Islet precursor cell (in vitro differentiated cells): Measurements from ENCODE around the gene FGF10.

Experiments
- DNase-seq: peaks from one replicate; pipeline ENCODE4 v3.0.0-alpha.2; 2018

FGF10 gene

GRCh38 chr5:44345871-44346270, 43.3 kb downstream of the FGF10 start:
- DNase-seq, result no peak

- no peak for DNase-seq
Measured at GRCh38 chr5:44336708-44337107, 52.5 kb downstream of the FGF10 start.

GRCh38 chr5:44334622-44335021, 54.6 kb downstream of the FGF10 start:
- DNase-seq, result no peak

GRCh38 chr5:44332285-44332971, 56.8 kb downstream of the FGF10 start:
- no peak for DNase-seq

- no peak for DNase-seq
Measured at GRCh38 chr5:44331471-44332050, 57.7 kb downstream of the FGF10 start.

- DNase-seq, result no peak
Measured at GRCh38 chr5:44329716-44330115, 59.5 kb downstream of the FGF10 start.

- no peak for DNase-seq
Measured at GRCh38 chr5:44321144-44321725, 68.0 kb downstream of the FGF10 start.

- DNase-seq, result no peak
Measured at GRCh38 chr5:44320188-44320587, 69.0 kb downstream of the FGF10 start.

GRCh38 chr5:44318883-44319282, 70.3 kb downstream of the FGF10 start:
- DNase-seq, result no peak

GRCh38 chr5:44312374-44312773, 76.8 kb downstream of the FGF10 start:
- no peak for DNase-seq

GRCh38 chr5:44300551-44300950, 88.7 kb downstream of the FGF10 start:
- DNase-seq, result no peak

- no peak for DNase-seq
Measured at GRCh38 chr5:44299394-44299793, 89.8 kb downstream of the FGF10 start.

GRCh38 chr5:44294516-44294915, 94.7 kb downstream of the FGF10 start:
- DNase-seq, result no peak

- no peak for DNase-seq
Measured at GRCh38 chr5:44292736-44293135, 96.5 kb downstream of the FGF10 start.

- DNase-seq, result no peak
Measured at GRCh38 chr5:44278469-44278868, 110.8 kb downstream of the FGF10 start.

- no peak for DNase-seq
Measured at GRCh38 chr5:44275908-44276307, 113.3 kb downstream of the FGF10 start.

GRCh38 chr5:44275329-44275728, 113.9 kb downstream of the FGF10 start:
- no peak for DNase-seq

GRCh38 chr5:44267909-44268308, 121.3 kb downstream of the FGF10 start:
- DNase-seq, result no peak

- DNase-seq, result no peak
Measured at GRCh38 chr5:44266882-44267576, 122.2 kb downstream of the FGF10 start.

- no peak for DNase-seq
Measured at GRCh38 chr5:44265713-44266112, 123.5 kb downstream of the FGF10 start.

GRCh38 chr5:44260793-44261192, 128.4 kb downstream of the FGF10 start:
- DNase-seq, result no peak

- no peak for DNase-seq
Measured at GRCh38 chr5:44257653-44258365, 131.4 kb downstream of the FGF10 start.

- no peak for DNase-seq
Measured at GRCh38 chr5:44257221-44257620, 132.0 kb downstream of the FGF10 start.
